Neural cell (in vitro differentiated cells): ENCODE data around the gene PPAN. TPM values are rescaled to one million over a fixed set of nuclear protein-coding genes. Genes with fewer than 3 reads are reported as not detected.

Experiments
- H2AFZ ChIP-seq: fragments of 200-600, 300-800 bp; sonication (generic), shearing (Covaris generic); 2 replicates; pipeline ENCODE4 v1.6.0; 2014; ENCODE audit warnings: low read depth, mild to moderate bottlenecking, antibody characterized with exemption, low read length, moderate library complexity
- H3F3A ChIP-seq: fragments of 200-600 bp; shearing (Covaris generic); 2 replicates; pipeline ENCODE4 v1.6.1; 2016; ENCODE audit warnings: mild to moderate bottlenecking, moderate library complexity, mixed read lengths, antibody characterized with exemption, low read length; ENCODE audit not compliant: insufficient read depth, poor library complexity, severe bottlenecking
- H3K27ac ChIP-seq: fragments of 200-600, 300-800 bp; sonication (generic), shearing (Covaris generic); 2 replicates; pipeline ENCODE4 v1.5.1; 2014; ENCODE audit warnings: mild to moderate bottlenecking, low read length, moderate library complexity
- H3K27me3 ChIP-seq: fragments of 300-800, 200-600 bp; sonication (generic), shearing (Covaris generic); 2 replicates; pipeline ENCODE4 v1.6.0; 2014; ENCODE audit warnings: mild to moderate bottlenecking, low read depth, low read length, moderate library complexity; ENCODE audit not compliant: insufficient read depth
- H3K36me3 ChIP-seq: fragments of 300-800, 200-600 bp; sonication (generic), shearing (Covaris generic); 2 replicates; pipeline ENCODE4 v1.5.1; 2014; ENCODE audit warnings: mild to moderate bottlenecking, antibody characterized with exemption, low read length, moderate library complexity; ENCODE audit not compliant: insufficient read depth
- H3K4me2 ChIP-seq: fragments of 300-800, 200-600 bp; sonication (generic), shearing (Covaris generic); 2 replicates; pipeline ENCODE4 v1.6.0; 2014; ENCODE audit warnings: mild to moderate bottlenecking, low read length
- H3K4me3 ChIP-seq: fragments of 300-800, 200-600 bp; sonication (generic), shearing (Covaris generic); 2 replicates; pipeline ENCODE4 v1.5.1; 2014; ENCODE audit warnings: mild to moderate bottlenecking, low read length, moderate library complexity
- H3K79me2 ChIP-seq: fragments of 200-600 bp; shearing (Covaris generic); replicated peaks from 2 replicates; pipeline ENCODE4 v1.6.0; 2014; ENCODE audit warnings: mild to moderate bottlenecking, low read length, moderate library complexity; ENCODE audit not compliant: insufficient read depth
- H3K9ac ChIP-seq: fragments of 300-800, 200-600 bp; sonication (generic), shearing (Covaris generic); 2 replicates; pipeline ENCODE4 v1.6.1; 2016; ENCODE audit warnings: mild to moderate bottlenecking, low read length, mixed read lengths
- H3K9me2 ChIP-seq: fragments of 200-600 bp; shearing (Covaris generic); 2 replicates; pipeline ENCODE4 v1.6.1; 2016; ENCODE audit warnings: mild to moderate bottlenecking, low read length, mixed read lengths; ENCODE audit not compliant: insufficient read depth
- H3K9me3 ChIP-seq: fragments of 200-600, 300-800 bp; sonication (generic), shearing (Covaris generic); 2 replicates; pipeline ENCODE4 v1.6.1; 2016; ENCODE audit warnings: mild to moderate bottlenecking, mixed run types, low read length, moderate library complexity, mixed read lengths
- H4K20me1 ChIP-seq: fragments of 200-600 bp; shearing (Covaris generic); 2 replicates; pipeline ENCODE4 v1.6.1; 2016; ENCODE audit warnings: mild to moderate bottlenecking, mixed run types; ENCODE audit not compliant: insufficient read depth
- CTCF ChIP-seq: fragments of 450-650 bp; IDR thresholded peaks from 2 replicates; pipeline ENCODE4 v1.5.1; 2014; ENCODE audit warnings: antibody characterized with exemption, mild to moderate bottlenecking, moderate library complexity; ENCODE audit not compliant: poor library complexity, severe bottlenecking
- EP300 ChIP-seq: fragments of 450-650 bp; conservative IDR thresholded peaks from 2 replicates; pipeline ENCODE4 v1.6.1; 2014; ENCODE audit warnings: antibody characterized with exemption, mild to moderate bottlenecking, moderate library complexity; ENCODE audit not compliant: poor library complexity, severe bottlenecking
- EZH2 ChIP-seq: fragments of 200-600, 300-800 bp; shearing (Covaris generic), sonication (generic); IDR thresholded peaks from 2 replicates; pipeline ENCODE4 v1.6.1; 2014; ENCODE audit warnings: antibody characterized with exemption, low read length, borderline replicate concordance, mild to moderate bottlenecking; ENCODE audit not compliant: insufficient read depth, poor library complexity, severe bottlenecking
- MXI1 ChIP-seq: fragments of 450-650 bp; conservative IDR thresholded peaks from 2 replicates; pipeline ENCODE4 v1.6.1; 2014; ENCODE audit warnings: antibody characterized with exemption, mild to moderate bottlenecking; ENCODE audit not compliant: poor library complexity, severe bottlenecking
- POLR2AphosphoS5 ChIP-seq: IDR thresholded peaks from 2 replicates; pipeline ENCODE4 v1.6.1; 2012
- RAD21 ChIP-seq: fragments of 450-650 bp; conservative IDR thresholded peaks from 2 replicates; pipeline ENCODE4 v1.6.1; 2014; ENCODE audit warnings: antibody characterized with exemption, mild to moderate bottlenecking, moderate library complexity
- REST ChIP-seq: IDR thresholded peaks from 2 replicates; pipeline ENCODE4 v1.6.1; 2012; ENCODE audit warnings: borderline replicate concordance
- SMC3 ChIP-seq: fragments of 450-650 bp; conservative IDR thresholded peaks from 2 replicates; pipeline ENCODE4 v1.6.1; 2014; ENCODE audit warnings: antibody characterized with exemption, mild to moderate bottlenecking, moderate library complexity; ENCODE audit not compliant: poor library complexity
- TAF1 ChIP-seq: IDR thresholded peaks from 2 replicates; pipeline ENCODE4 v1.6.1; 2012; ENCODE audit warnings: low read depth
- polyA plus RNA-seq: library from polyadenylated mRNA; depleted of rRNA; stranded (reverse); fragments of >200 nt; gene quantifications from 2 replicates; pipeline ENCODE4 v1.2.3, GENCODE V29; 2014

PPAN gene
- polyA plus RNA-seq, 1 donor from 2014 or later, result 13.9 TPM

GRCh38 chr19:10086591-10087192, 19.5 kb upstream of the PPAN start:
- Histone ChIP-seq H3K9me3 (no peaks in the 10 kb centered on the region), H3F3A (no peaks in the 10 kb centered on the region), H3K36me3 (no peaks in the 10 kb centered on the region), H3K9ac (peak overlapping the region; percentile 49), H3K4me3 (peak overlapping the region; percentile 68), H3K27ac (no peak overlapping the region), H2AFZ (no peak overlapping the region), H3K9me2 (no peaks in the 10 kb centered on the region), H3K27me3 (peaks cover 34% of the 10 kb centered on the region), H4K20me1 (no peaks in the 10 kb centered on the region), H3K79me2 (no peaks in the 10 kb centered on the region), H3K4me2 (peak overlapping the region; percentile 35)
- TF ChIP-seq RAD21, result no peak
- TF ChIP-seq POLR2AphosphoS5, result no peak
- no peak for TF ChIP-seq EZH2

- H3K9me2 ChIP-seq, result no peaks in the 10 kb centered on the region
- no peaks in the 10 kb centered on the region for H3K36me3 ChIP-seq
- H4K20me1 ChIP-seq, result no peaks in the 10 kb centered on the region
- no peak overlapping the region for H2AFZ ChIP-seq
- H3K4me3 ChIP-seq, result no peak overlapping the region
- no peaks in the 10 kb centered on the region for H3K9me3 ChIP-seq
- H3K27me3 ChIP-seq, result peaks cover 34% of the 10 kb centered on the region
- TF ChIP-seq SMC3 (no peak), RAD21 (no peak), MXI1 (no peak), EZH2 (no peak), EP300 (no peak), TAF1 (no peak), CTCF (no peak), POLR2AphosphoS5 (no peak), REST (no peak)
- no peaks in the 10 kb centered on the region for H3K79me2 ChIP-seq
- no peak overlapping the region for H3K27ac ChIP-seq
- no peak overlapping the region for H3K4me2 ChIP-seq
- H3K9ac ChIP-seq, result no peak overlapping the region
- no peaks in the 10 kb centered on the region for H3F3A ChIP-seq
Observed at GRCh38 chr19:10087296-10088061, 18.7 kb upstream of the PPAN start.
